Hematopoietic multipotent progenitor cell treated with erythropoietin and hydrocortisone succinate and interleukin-3 and kit ligand, for 4 days (in vitro differentiated cells): Measurements from ENCODE around the gene PPP1R14B.

Experiments used
- DNase-seq: peaks from one replicate; pipeline ENCODE4 v3.0.0-alpha.2; 2015

The PPP1R14B gene

GRCh38 chr11:64281957-64282770, 35.4 kb upstream of the PPP1R14B start:
- no peak for DNase-seq

DNA sequence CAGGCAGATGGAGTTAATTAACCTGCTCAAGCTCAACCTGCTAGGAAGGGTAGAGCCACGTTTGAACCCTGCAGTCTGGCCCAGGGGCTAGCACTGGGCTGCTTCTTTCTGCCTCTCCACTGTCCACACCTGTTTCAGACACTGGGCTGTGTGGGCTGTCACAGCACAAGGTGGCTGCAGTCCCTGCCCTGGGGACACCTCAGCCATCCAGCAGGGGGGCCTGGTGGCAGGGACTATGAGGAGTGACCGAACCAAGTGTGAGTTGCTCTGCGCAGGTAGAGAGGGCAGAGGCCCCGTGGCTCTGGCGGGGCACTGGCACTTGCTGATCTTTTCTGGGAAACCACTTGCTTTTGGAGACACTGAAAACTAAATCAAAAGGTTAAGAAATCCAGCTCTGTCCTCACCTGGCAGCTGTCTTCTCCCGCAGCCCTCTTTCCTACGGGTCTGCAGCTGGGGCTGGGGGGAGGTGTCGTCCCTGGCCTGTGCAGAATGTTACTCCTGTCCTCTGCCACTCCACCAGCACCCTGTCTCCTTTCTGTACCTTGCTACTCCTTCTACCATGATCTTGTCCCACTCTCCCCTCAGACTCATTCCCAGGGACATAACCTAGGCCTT, 31.9 kb upstream of the PPP1R14B start:
- DNase-seq = no peak

- DNase-seq = peak; percentile 48
Measured at GRCh38 chr11:64276653-64277431, 30.1 kb upstream of the PPP1R14B start.

GRCh38 chr11:64275841-64276240, 29.1 kb upstream of the PPP1R14B start:
- no peak for DNase-seq

DNA sequence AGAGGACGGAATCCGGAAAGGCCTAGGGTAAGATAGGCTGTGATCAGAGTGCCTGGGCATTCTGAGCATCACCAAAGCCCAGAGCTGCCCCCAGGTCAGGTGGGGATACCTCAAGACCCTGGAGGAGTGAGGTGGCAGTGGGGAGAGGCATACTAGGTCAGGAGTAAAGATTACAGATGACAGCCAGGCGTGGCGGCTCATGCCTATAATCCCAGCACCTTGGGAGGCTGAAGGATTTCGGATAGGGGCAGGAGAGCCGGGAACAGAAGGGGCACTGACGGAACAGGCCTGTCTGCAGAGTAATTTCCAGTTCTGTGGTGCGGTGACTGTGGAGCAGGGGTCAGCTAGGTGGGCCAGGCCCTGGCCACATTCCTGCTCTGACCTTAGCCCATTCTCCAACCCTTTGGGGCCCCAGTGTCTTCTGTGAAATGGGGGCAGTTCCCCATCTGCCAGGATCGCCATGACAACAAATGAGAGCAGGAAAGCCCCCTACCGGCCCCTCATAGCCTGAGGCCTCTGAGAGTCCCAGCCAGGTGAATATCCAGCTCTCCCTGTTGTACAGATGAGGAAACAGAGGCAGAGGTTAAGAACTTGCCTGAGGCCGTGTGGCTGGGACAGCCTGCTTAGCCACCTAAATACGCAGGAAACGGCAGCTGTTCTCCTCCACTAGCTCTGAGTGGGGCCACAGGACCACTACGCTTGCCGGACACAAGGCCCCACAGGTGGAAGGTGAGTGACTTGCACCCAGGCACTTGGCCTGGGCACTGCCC, 28.5 kb upstream of the PPP1R14B start:
- DNase-seq = no peak

GRCh38 chr11:64269540-64270220, 22.9 kb upstream of the PPP1R14B start:
- DNase-seq = peak; percentile 100

DNA sequence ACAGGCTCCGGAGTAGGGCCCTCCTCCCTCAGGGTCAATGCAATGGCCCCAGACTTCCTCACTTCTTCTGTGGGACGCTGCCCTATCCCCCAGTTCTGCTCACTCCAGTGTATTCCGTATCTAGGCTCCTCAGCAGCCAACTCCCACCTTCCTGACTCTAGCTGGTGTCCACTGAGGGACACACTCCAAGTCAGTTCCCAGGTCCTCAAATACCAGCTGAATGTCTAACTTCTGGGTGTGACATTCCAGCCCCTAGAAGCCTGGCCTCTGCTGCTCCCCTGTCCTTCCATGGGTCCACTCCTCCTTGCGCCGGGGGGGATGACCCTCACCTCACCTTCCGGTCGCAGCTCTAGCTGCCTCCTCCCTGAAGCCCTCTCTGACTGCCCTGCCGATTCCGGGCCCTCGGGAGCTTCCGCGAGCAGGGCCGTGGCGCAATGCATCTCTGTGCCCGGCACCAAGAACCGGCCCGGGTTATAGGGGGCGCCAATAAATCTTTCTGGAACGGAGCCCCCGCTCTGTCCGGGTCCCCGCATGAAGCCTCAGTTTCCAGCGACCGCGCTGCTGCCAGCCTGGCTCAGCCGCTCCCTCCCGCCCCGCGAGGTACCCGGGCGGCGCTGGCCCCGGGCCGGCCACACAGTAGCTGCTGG, 22.3 kb upstream of the PPP1R14B start:
- peak; percentile 76 for DNase-seq

GRCh38 chr11:64268025-64268892, 21.5 kb upstream of the PPP1R14B start:
- peak; percentile 76 for DNase-seq

DNA sequence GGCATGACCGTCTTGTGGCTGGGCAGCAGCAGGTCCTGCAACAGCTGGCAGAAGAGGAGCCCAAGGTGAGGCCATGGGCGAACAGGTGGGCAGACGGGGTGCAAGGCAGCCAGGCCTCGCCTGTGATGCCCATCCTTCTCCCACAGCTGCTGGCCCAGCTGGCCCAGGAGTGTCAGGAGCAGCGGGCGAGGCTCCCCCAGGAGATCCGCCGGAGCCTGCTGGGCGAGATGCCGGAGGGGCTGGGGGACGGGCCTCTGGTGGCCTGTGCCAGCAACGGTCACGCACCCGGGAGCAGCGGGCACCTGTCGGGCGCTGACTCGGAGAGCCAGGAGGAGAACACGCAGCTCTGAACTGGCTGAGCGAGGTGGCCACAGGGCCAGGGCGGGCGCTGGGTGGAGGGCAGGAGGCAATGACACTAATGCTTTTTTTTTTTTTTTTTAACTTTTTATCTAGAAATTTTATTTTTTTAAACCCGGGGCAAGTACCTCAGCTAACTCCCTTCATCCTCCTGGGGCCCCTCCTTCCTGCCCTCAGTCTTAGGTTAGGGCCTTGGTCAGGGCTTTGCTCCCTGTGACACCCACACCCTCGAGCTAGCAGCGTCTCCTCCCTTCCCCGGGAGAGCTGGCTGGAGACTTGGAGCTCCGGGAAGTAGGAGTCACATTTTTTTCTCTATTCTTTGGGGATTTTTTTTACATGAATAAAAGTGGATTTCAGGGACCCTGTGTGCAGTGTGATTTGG, 20.6 kb upstream of the PPP1R14B start:
- no peak for DNase-seq

DNA sequence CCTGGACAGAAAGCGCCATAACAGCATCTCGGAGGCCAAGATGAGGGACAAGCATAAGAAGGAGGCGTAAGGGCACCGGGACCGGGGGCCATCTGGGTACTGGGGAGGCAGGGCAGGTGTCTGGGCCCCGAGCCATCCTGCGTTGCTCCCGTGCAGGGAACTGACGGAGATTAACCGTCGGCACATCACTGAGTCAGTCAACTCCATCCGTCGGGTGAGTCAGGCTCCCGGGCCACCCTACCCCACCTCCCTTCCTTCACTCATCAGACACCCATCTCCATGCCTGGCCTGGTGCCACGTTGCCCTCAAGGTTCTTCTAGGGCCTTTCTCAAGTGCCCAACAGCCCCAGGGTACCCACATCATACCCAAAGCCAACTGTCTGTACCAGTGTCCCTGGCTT, 19.6 kb upstream of the PPP1R14B start:
- no peak for DNase-seq

- DNase-seq = no peak
Measured at GRCh38 chr11:64265176-64266160, 18.7 kb upstream of the PPP1R14B start.

DNA sequence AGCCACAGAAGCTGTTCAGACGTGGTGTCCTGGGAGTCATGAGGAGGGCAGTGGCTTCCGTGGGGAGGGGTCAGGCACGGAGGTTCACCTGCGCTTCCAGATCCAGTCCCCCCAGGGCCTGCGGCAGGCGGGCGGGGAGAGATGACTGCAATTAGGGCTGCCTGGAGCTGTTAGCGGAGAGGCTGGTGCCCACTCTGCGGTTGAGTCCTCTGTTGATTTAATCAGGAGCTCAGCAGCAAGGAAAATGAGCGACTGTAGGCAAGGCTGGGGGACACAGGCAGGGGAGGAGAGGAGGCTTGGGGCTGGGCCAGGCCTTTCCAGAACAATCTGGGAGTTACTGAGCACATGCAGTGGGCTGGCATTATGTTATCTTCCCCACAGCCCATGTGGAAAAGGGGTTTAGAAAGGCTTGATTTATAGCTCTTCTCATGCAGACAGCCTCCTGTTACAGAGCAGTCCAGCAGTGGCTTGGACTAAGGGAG, 17.7 kb upstream of the PPP1R14B start:
- no peak for DNase-seq

DNA sequence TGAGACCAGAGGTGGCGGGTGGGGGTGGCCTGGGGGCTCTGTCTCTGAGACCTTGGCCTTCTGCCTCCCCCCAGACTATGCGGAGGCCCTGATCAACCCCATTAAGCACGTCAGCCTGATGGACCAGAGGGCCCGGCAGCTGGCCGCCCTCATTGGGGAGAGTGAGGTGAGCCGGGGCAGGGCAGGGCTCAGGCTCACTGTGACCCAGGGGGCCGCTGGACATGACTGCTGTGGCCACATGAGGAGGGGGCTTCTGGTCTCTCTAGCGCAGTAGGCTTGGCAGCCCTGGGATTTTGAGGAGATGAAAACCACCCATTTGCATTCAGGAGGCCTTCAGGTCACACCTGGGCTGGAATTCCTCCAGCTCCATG, 17.2 kb upstream of the PPP1R14B start:
- no peak for DNase-seq

DNA sequence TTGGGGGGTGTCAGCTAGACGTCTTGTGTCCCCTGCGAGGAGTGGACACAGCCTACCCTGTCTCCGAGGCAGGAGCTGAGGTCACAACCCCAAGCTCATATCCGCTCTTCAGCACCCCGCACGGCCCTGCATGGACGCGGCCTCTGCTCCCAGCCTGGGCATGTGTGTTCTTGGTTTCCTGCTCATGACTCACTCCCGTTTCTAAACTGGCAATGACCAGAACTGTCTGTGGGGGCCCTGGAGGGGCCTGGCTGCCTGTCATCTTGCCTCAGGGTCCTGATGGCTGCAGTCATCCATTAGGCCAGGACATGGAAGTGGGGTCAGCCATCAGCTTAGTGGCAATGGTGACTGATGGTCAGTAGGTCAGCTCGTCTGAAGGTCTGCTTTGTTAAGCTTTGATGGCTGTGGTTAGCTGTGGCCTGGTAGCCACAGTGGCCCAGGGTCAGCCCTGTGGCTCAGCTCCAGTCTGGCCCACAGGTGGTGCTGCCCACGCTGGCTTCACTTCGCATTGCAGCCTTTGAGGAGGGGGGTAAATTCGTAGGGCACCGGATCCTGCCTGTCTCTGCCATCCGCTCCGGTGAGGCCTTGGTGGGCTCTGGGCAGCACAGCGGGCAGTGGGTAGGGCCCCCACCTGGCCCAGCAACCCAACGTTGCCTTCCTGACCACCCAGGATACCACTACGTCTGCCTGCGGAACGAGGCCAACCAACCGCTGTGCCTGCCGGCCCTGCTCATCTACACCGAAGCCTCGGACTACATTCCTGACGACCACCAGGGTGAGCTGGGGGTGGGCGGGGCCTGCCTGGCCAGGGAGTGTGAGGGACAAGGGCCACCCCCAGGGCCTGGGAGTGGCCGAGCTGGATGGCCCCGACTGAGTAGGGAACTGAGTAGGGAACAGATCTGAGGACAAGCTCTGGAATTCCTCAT, 16.5 kb upstream of the PPP1R14B start:
- DNase-seq = no peak

DNA sequence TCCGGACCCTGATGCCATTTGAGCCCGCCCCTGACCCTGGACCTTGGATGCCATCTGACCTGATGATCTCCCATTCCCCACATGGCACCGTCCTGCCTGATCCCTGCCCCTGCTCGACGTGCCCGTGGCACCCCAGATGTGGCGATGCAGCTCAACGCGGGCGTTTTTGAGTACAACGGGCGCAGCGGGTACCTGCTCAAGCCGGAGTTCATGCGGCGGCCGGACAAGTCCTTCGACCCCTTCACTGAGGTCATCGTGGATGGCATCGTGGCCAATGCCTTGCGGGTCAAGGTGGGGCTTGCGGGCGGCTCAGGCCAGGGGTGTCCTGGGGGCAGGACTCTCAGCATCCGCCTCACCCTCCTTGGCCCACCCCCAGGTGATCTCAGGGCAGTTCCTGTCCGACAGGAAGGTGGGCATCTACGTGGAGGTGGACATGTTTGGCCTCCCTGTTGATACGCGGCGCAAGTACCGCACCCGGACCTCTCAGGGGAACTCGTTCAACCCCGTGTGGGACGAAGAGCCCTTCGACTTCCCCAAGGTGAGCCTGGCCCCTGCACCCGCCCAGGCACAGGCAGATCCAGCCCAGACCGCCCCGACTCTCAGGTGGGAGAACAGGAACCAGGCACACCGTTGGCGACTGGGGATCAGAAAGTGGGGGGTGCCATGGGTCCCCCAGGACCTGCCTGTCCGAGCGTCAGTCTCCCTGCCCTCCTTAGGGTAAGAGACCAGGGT, 15.7 kb upstream of the PPP1R14B start:
- no peak for DNase-seq

- no peak for DNase-seq
Measured at GRCh38 chr11:64261556-64262080, 14.9 kb upstream of the PPP1R14B start.
